ENCODE results near the gene PPP1R13L. TPM values are rescaled to one million over a fixed set of nuclear protein-coding genes. Genes with fewer than 3 reads are reported as not detected.

Gene PPP1R13L
- total RNA-seq, 2 donors from 2014 or later = 17.9 to 26.4 TPM

DNA sequence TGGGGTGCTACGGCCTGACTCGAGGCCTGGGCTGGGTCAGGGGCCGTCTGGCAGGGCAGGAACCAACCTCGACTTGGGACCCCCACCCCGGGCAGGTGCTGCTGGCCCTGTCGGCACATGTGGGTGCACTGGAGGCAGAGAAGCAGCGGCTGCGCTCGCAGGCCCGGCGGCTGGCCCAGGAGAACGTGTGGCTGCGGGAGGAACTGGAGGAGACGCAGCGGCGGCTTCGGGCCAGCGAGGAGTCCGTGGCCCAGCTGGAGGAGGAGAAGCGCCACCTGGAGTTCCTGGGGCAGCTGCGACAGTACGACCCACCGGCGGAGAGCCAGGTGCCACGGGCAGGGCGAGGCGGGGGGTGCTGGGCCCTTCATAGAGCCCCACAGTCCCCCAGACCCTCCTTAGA lies 58.4 kb downstream of the PPP1R13L start:
- no peaks in the 10 kb centered on the region for H3K27me3 Mint-ChIP-seq (ENCODE audit: insufficient read depth)
- no peak overlapping the region for H3K27ac Mint-ChIP-seq

DNA sequence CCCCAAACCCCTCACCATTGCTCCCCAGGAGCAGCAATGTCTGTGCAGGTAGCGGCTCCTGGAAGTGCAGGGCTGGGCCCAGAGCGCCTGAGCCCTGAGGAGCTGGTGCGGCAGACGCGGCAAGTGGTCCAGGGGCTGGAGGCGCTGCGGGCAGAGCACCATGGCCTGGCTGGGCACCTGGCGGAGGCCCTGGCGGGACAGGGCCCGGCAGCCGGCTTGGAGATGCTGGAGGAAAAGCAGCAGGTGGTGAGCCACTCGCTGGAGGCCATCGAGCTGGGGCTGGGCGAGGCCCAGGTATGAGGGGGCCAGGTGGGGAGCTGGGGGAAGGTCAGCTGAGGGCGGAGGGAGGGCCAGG lies 59.4 kb downstream of the PPP1R13L start:
- no peaks in the 10 kb centered on the region for H3K27me3 Mint-ChIP-seq (ENCODE audit: insufficient read depth)
- no peak overlapping the region for H3K27ac Mint-ChIP-seq
- peaks cover 11% of the 10 kb centered on the region for H3K36me3 Mint-ChIP-seq (ENCODE audit: low read depth)
- H3K36me3 ChIP-seq (ENCODE audit: control insufficient read depth, insufficient read depth, low read length) = peaks cover 4% of the 10 kb centered on the region
- DNase-seq = no peak
- H3K4me3 Mint-ChIP-seq = no peak overlapping the region
- H3K27ac ChIP-seq (ENCODE audit: low read depth, low read length) = no peak overlapping the region
- TF ChIP-seq, protein P1, sequence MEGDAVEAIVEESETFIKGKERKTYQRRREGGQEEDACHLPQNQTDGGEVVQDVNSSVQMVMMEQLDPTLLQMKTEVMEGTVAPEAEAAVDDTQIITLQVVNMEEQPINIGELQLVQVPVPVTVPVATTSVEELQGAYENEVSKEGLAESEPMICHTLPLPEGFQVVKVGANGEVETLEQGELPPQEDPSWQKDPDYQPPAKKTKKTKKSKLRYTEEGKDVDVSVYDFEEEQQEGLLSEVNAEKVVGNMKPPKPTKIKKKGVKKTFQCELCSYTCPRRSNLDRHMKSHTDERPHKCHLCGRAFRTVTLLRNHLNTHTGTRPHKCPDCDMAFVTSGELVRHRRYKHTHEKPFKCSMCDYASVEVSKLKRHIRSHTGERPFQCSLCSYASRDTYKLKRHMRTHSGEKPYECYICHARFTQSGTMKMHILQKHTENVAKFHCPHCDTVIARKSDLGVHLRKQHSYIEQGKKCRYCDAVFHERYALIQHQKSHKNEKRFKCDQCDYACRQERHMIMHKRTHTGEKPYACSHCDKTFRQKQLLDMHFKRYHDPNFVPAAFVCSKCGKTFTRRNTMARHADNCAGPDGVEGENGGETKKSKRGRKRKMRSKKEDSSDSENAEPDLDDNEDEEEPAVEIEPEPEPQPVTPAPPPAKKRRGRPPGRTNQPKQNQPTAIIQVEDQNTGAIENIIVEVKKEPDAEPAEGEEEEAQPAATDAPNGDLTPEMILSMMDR (conservative IDR thresholded peaks at IDR 0.05) = no peak
- no peaks in the 10 kb centered on the region for H3K4me1 ChIP-seq (ENCODE audit: control insufficient read depth, insufficient read depth, low read length)
- 95 to 100% methylated on average over 1 to 15 of the region's 15 CpGs for WGBS, 2 experiments (ENCODE audit: insufficient coverage in 1 of 2, insufficient read length in 1 of 2)
- no peaks in the 10 kb centered on the region for H3K4me1 Mint-ChIP-seq
- no peak overlapping the region for H3K9ac ChIP-seq (ENCODE audit: extremely low read depth, low read length, poor library complexity, severe bottlenecking)
- no peak overlapping the region for H3K4me3 ChIP-seq (ENCODE audit: low read length)
- H3K9me3 Mint-ChIP-seq = no peaks in the 10 kb centered on the region
- peaks cover 15% of the 10 kb centered on the region for H3K27me3 ChIP-seq (ENCODE audit: control insufficient read depth, insufficient read depth, low read length, poor library complexity, severe bottlenecking)
- no peaks in the 10 kb centered on the region for H3K9me3 ChIP-seq (ENCODE audit: control insufficient read depth, low read length)

More for the DNA sequence above, 58.4 kb downstream of the PPP1R13L start:
- peak; percentile 83 for DNase-seq
- Histone ChIP-seq H3K4me3 (ENCODE audit: low read length) (no peak overlapping the region), H3K9ac (ENCODE audit: extremely low read depth, low read length, poor library complexity, severe bottlenecking) (no peak overlapping the region), H3K4me1 (ENCODE audit: control insufficient read depth, insufficient read depth, low read length) (no peaks in the 10 kb centered on the region), H3K27ac (ENCODE audit: low read depth, low read length) (no peak overlapping the region), H3K27me3 (ENCODE audit: control insufficient read depth, insufficient read depth, low read length, poor library complexity, severe bottlenecking) (peaks cover 9% of the 10 kb centered on the region), H3K36me3 (ENCODE audit: control insufficient read depth, insufficient read depth, low read length) (peaks cover 8% of the 10 kb centered on the region), H3K9me3 (ENCODE audit: control insufficient read depth, low read length) (no peaks in the 10 kb centered on the region)
- no peaks in the 10 kb centered on the region for H3K9me3 Mint-ChIP-seq
- H3K4me3 Mint-ChIP-seq = no peak overlapping the region
- H3K4me1 Mint-ChIP-seq = no peaks in the 10 kb centered on the region
- peaks cover 12% of the 10 kb centered on the region for H3K36me3 Mint-ChIP-seq (ENCODE audit: low read depth)
- 65 to 81% methylated on average over 17 to 27 of the region's 27 CpGs for WGBS, 2 experiments (ENCODE audit: insufficient coverage in 1 of 2, insufficient read length in 1 of 2)
- TF ChIP-seq, protein P1 (conservative IDR thresholded peaks at IDR 0.05) = peak; percentile 61

DNA sequence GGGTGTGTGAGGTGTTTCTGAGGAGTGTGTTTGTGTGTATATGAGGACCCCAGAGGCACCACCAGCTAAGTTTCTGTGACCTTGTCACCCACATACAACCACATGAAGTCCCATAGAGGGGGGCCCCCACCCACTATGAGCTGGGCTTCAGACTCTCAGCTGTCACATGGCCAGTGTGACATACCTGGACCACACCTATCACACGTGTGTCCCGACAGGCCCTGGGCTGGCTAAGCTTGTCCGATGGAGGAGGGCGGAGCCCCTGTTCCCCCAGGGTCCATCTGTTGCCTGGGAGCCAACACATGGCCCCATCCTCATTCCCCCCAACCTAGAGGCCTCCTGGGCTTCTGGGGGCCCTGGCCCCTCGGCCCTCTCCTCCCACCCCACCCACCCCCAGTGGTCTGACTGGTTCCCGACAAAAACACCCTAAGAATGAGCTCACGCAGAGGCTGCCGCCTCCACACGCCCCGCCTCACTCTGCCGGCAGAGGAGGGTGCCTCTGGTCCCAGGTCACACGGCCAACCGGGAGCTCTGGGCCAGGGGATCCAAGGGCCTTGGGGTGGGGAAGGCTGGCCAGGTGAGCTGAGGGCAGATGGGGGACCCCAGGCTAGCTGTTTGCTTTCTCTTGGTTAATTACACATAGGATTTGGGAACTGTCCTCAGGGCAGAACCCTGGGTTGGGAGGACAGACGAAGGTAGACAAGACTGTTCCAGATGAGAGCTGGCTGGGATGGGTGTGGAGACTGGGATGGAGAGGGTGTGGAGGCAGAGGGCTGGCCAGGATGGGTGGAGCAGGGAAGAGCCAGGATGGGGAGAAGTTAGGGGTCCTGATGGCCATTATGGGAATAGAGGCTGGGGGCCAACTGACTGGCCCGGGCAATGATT lies 60.0 kb downstream of the PPP1R13L start:
- Mint-ChIP-seq H3K4me3 (no peak overlapping the region), H3K27ac (no peak overlapping the region), H3K4me1 (no peaks in the 10 kb centered on the region), H3K9me3 (no peaks in the 10 kb centered on the region), H3K36me3 (ENCODE audit: low read depth) (peaks cover 7% of the 10 kb centered on the region), H3K27me3 (ENCODE audit: insufficient read depth) (peaks cover 6% of the 10 kb centered on the region)
- H3K9me3 ChIP-seq (ENCODE audit: control insufficient read depth, low read length) = no peaks in the 10 kb centered on the region
- peaks cover 20% of the 10 kb centered on the region for H3K27me3 ChIP-seq (ENCODE audit: control insufficient read depth, insufficient read depth, low read length, poor library complexity, severe bottlenecking)
- peaks cover 4% of the 10 kb centered on the region for H3K36me3 ChIP-seq (ENCODE audit: control insufficient read depth, insufficient read depth, low read length)
- no peak overlapping the region for H3K27ac ChIP-seq (ENCODE audit: low read depth, low read length)
- no peaks in the 10 kb centered on the region for H3K4me1 ChIP-seq (ENCODE audit: control insufficient read depth, insufficient read depth, low read length)
- no peak for DNase-seq
- H3K4me3 ChIP-seq (ENCODE audit: low read length) = no peak overlapping the region
- WGBS, 2 experiments (ENCODE audit: insufficient coverage in 1 of 2, insufficient read length in 1 of 2) = 58 to 83% methylated on average over 3 to 15 of the region's 15 CpGs
- no peak overlapping the region for H3K9ac ChIP-seq (ENCODE audit: extremely low read depth, low read length, poor library complexity, severe bottlenecking)
- TF ChIP-seq, protein P1 (conservative IDR thresholded peaks at IDR 0.05) = no peak
